Astrocyte of the spinal cord (primary cell): ENCODE results near the gene PCP4.

Experiments
- DNase-seq: peaks from one replicate; pipeline ENCODE4 v3.0.0; 2011; ENCODE audit warnings: low read depth, low spot score
- H3K4me3 ChIP-seq: 2 replicates; pipeline ENCODE4 v1.5.1; 2011; ENCODE audit warnings: low read depth, mild to moderate bottlenecking, low read length, moderate library complexity
- CTCF ChIP-seq: IDR thresholded peaks from 2 replicates; pipeline ENCODE4 v1.5.1; 2012; ENCODE audit warnings: low read depth, mild to moderate bottlenecking, low read length, inconsistent platforms
- in situ Hi-C: cut with HindIII; loops from 2 replicates; pipeline ENCODE4 v1.10.0; 2017; ENCODE audit warnings: low sequenced_read_pairs

PCP4 gene

GRCh38 chr21:39840373-39841097 is 26.7 kb upstream of the PCP4 start:
- no peak for TF ChIP-seq CTCF
- no peak for DNase-seq
- no peak overlapping the region for H3K4me3 ChIP-seq
- in situ Hi-C loops, result no loop called here

GRCh38 chr21:39842741-39843459 is 24.3 kb upstream of the PCP4 start:
- no peak for TF ChIP-seq CTCF
- in situ Hi-C loops, result no loop called here
- no peak overlapping the region for H3K4me3 ChIP-seq
- DNase-seq, result no peak

GRCh38 chr21:39843483-39843882 is 23.8 kb upstream of the PCP4 start:
- TF ChIP-seq CTCF, result no peak
- H3K4me3 ChIP-seq, result no peak overlapping the region
- no peak for DNase-seq
- in situ Hi-C loops, result no loop called here

- in situ Hi-C loops, result no loop called here
- no peak overlapping the region for H3K4me3 ChIP-seq
- TF ChIP-seq CTCF, result no peak
- DNase-seq, result no peak
Measured at GRCh38 chr21:39843916-39844315, 23.3 kb upstream of the PCP4 start.

- no peak for TF ChIP-seq CTCF
- H3K4me3 ChIP-seq, result no peak overlapping the region
- peak; percentile 73 for DNase-seq
- in situ Hi-C loops, result no loop called here
Measured at GRCh38 chr21:39845571-39846130, 21.6 kb upstream of the PCP4 start.

GRCh38 chr21:39847877-39848276 is 19.4 kb upstream of the PCP4 start:
- H3K4me3 ChIP-seq, result no peak overlapping the region
- TF ChIP-seq CTCF, result no peak
- no peak for DNase-seq
- in situ Hi-C loops, result no loop called here
